Dendritic cell treated with granulocyte-macrophage colony-stimulating factor and Interleukin-4, amounts not matched to agents 40 ng/mL and 50 ng/mL, for 4 days (primary cell): ENCODE results near the gene TCF7.

ENCODE experiments used
- H3K27ac Mint-ChIP-seq: one replicate; pipeline ENCODE4 v1.8.0; 2022; ENCODE audit warnings: mild to moderate bottlenecking, mixed read lengths
- H3K27me3 Mint-ChIP-seq: one replicate; pipeline ENCODE4 v1.8.0; 2022; ENCODE audit warnings: mild to moderate bottlenecking, mixed read lengths
- H3K36me3 Mint-ChIP-seq: one replicate; pipeline ENCODE4 v1.8.0; 2022; ENCODE audit warnings: low read depth, mixed read lengths
- H3K4me1 Mint-ChIP-seq: one replicate; pipeline ENCODE4 v1.8.0; 2022; ENCODE audit warnings: low read depth, mixed read lengths
- H3K4me3 Mint-ChIP-seq: one replicate; pipeline ENCODE4 v1.8.0; 2022; ENCODE audit warnings: mild to moderate bottlenecking, moderate library complexity, mixed read lengths
- H3K9me3 Mint-ChIP-seq: one replicate; pipeline ENCODE4 v1.8.0; 2022; ENCODE audit warnings: mixed read lengths
- intact Hi-C: fragments of 100-400 bp; cut with micrococcal nuclease; formaldehyde crosslinking; loops from one replicate; pipeline ENCODE4 v1.15.0; 2022

TCF7 gene

DNA sequence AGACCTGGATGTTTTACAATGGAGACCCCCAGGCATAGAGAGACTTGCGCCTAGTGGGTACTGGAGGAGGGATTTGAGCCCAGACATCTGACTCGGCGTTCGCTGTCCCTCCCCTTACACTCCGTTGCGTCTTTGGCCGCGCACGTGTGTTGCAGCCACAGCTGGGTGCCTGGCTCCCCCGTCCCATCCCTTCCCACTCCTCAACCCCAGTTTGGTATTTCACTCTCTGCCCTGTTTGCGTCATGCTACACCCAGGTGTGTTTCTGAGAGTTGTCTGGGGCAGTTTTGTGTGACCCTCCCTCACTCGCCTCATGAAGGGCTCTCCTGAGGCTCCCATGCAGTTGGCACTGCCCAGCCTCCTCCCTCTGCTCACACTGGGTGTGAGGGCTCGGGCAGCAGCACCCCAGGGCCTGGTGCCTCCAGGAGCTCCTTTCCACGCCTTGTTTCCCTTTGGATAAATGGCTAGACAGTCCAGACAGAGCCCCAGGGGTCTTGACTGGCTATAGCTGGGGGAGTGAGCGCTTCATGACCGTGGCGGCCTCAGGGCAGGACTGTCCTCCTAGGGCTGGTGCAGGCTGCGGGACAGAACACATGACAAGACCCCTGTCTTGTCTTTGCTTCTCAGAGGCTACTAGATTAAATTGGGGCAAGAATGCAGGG, 13.6 kb downstream of the TCF7 start:
- intact Hi-C loops, result no loop called here
- H3K27ac Mint-ChIP-seq, result no peak overlapping the region
- no peak overlapping the region for H3K4me3 Mint-ChIP-seq
- no peaks in the 10 kb centered on the region for H3K9me3 Mint-ChIP-seq
- H3K36me3 Mint-ChIP-seq, result peaks cover 36% of the 10 kb centered on the region
- no peaks in the 10 kb centered on the region for H3K4me1 Mint-ChIP-seq
- no peaks in the 10 kb centered on the region for H3K27me3 Mint-ChIP-seq

DNA sequence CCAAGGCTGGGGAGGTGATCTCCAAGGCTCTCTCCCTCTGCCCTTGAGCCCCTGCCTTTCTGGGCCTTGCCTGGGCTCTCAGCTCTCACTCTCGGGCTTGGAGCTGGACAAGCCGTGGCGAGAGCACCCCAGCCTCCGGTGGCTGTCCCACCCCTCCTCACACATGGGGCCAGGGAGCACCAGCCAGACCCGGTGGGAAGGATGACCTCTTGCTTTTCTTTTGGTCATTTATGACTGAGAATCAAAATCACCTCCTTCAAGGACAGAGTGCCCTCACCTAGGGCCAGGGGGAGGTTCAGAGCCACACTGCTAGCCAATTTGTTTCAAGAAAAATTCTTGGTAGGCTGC, 14.1 kb downstream of the TCF7 start:
- intact Hi-C loops, result no loop called here
- Mint-ChIP-seq H3K27ac (no peak overlapping the region), H3K27me3 (no peaks in the 10 kb centered on the region), H3K9me3 (no peaks in the 10 kb centered on the region), H3K4me3 (no peak overlapping the region), H3K4me1 (no peaks in the 10 kb centered on the region), H3K36me3 (peaks cover 41% of the 10 kb centered on the region)

GRCh38 chr5:134129411-134130238, 15.1 kb downstream of the TCF7 start:
- Mint-ChIP-seq H3K9me3 (no peaks in the 10 kb centered on the region), H3K27ac (no peak overlapping the region), H3K36me3 (peaks cover 46% of the 10 kb centered on the region), H3K4me3 (no peak overlapping the region), H3K27me3 (no peaks in the 10 kb centered on the region), H3K4me1 (no peaks in the 10 kb centered on the region)
- intact Hi-C loops, result no loop called here

GRCh38 chr5:134130239-134130945, 15.9 kb downstream of the TCF7 start:
- Mint-ChIP-seq H3K36me3 (peaks cover 54% of the 10 kb centered on the region), H3K9me3 (no peaks in the 10 kb centered on the region), H3K4me1 (no peaks in the 10 kb centered on the region), H3K27me3 (no peaks in the 10 kb centered on the region), H3K4me3 (no peak overlapping the region), H3K27ac (no peak overlapping the region)
- intact Hi-C loops, result no loop called here

DNA sequence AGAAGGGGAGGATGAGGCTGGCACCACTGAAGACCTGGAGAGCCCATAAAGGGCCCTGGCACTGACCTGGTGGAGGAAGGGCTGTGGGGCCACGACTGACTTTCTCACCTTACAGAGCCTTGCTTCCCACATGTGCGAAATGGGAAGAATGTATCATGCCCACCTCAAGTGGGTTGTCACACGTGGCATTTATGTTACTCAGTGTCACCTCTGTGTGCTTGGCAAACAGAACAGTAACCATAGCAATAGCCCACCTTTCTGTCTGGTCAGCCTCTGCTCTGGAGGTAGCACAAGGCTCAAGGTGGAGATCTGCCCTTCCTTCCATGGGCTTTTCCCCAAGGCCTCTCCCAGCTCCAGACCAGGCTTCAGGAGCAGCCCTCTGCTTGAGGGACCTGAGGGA, 16.7 kb downstream of the TCF7 start:
- Mint-ChIP-seq H3K4me1 (no peaks in the 10 kb centered on the region), H3K4me3 (no peak overlapping the region), H3K36me3 (peaks cover 62% of the 10 kb centered on the region), H3K9me3 (no peaks in the 10 kb centered on the region), H3K27ac (peak overlapping the region; percentile 57), H3K27me3 (no peaks in the 10 kb centered on the region)
- intact Hi-C loops, result no loop called here

DNA sequence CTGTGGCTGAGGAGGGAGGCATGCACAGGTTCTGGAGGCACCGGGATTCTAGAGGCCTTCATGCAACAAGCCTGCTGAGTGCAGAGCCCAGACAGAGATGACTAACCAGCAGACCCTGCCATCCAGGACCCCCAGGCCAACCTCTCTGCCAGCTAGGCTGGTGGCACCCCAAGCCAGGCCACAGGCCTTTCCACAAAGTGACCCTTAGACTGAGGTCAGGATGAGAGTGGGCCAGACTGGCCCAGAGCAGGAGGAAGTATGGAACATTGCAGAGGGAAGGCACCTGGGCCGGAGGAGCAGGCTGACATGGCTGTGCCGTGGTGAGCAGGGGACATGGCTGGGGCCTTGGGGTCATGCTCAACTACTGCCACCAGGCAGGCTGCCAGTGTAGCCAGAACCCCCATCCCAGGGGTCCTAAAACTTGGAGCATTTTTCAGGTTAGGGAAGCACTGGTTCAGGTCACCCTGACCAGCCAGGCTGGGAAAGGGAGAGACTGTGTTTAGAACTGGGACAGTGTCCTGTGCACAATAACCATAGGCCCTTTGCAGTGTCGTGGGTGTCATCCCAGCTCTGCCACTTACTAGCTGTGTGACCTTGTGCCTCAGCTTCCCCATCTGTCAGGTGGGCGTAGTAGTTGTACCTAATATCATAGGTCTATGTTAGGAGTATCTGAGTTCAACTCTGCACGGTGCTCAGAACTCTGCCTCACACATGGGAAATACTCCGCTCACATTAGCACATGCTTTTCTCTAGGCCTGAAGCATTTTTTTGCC, 17.3 kb downstream of the TCF7 start:
- Mint-ChIP-seq H3K36me3 (peaks cover 68% of the 10 kb centered on the region), H3K27ac (peak overlapping the region; percentile 57), H3K4me1 (no peaks in the 10 kb centered on the region), H3K9me3 (no peaks in the 10 kb centered on the region), H3K27me3 (no peaks in the 10 kb centered on the region), H3K4me3 (no peak overlapping the region)
- intact Hi-C loops, result no loop called here

DNA sequence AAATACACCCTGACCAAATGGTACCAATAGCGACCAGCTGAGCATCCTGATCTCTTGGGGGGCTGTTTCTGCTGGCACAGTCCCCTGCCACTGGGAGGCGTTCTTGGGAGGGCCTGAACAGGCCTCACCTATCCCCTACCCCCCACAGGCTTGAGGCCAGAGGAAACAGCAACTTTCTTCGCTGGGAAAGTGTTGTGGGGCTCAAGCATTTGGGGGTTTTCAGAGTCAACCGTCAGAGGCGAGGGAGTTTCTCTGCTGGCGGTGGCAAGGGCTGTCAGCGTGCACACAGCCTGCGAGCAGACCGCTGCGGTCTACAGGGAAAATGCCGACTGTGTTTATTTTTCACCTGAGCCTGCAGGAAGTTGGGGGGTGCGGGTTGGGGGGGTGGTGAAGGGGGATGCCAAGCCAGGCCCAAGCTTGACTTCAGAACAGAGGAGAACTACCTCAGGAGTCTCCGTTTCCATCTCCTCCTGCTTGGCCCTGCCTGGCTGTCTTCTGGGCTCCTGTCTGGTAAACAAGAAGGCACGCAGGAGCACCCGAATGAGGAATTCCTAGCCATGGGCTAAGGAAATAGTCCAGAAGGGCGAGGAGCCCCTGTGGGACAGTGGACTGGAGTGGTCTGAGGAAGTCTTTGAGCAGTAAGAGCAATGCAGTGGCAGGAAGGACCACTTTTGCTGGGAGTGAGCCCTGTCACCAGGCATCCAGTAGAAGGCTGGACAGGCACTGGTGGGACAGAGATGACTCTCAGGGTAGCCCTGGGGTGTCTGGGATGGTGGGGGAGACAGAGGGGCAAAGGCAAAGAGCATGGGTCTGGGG, 18.1 kb downstream of the TCF7 start:
- H3K4me3 Mint-ChIP-seq, result no peak overlapping the region
- no peak overlapping the region for H3K27ac Mint-ChIP-seq
- H3K36me3 Mint-ChIP-seq, result peaks cover 72% of the 10 kb centered on the region
- intact Hi-C loops, result no loop called here
- H3K27me3 Mint-ChIP-seq, result no peaks in the 10 kb centered on the region
- peaks cover 3% of the 10 kb centered on the region for H3K4me1 Mint-ChIP-seq
- no peaks in the 10 kb centered on the region for H3K9me3 Mint-ChIP-seq

DNA sequence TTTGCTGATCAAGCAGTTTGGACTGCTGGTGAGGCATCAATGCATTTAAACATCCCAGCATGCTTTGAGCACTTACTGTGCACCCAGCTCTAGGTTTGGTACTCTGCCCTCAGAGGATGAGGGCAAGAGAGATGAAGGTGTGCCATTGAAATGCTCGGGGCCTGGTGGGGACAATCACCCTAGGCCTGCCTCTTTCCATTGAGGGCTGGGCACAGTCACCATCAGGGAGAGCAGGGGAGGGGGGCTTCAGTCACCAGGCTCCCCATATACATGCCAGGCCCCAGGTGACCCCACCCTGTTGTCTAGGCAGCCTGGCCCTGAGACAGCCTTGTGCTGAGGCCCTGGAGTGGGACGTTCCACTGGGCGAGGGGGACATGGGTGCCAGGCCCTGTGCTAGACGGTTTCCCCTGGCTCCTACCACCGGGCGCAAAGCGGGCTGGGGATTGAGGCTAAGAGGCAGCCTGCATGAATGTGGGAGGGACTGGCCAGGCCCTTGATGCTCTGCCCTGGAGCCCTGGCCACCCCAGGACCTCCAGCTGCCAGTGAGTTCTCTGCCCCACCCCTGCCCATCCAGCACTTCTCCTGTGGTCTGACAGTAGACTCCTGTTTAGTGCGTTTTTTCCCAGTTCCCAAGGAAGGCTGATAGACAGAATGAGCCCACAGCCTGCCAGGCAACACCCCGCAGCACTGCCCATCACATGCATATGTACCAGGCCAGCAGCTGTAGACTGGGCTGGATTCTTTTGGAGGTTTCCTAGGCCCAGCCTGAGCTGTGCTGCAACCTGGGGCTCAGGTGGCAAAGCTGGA, 18.9 kb downstream of the TCF7 start:
- Mint-ChIP-seq H3K4me1 (peaks cover 9% of the 10 kb centered on the region), H3K36me3 (peaks cover 72% of the 10 kb centered on the region), H3K27ac (no peak overlapping the region), H3K9me3 (no peaks in the 10 kb centered on the region), H3K27me3 (no peaks in the 10 kb centered on the region), H3K4me3 (no peak overlapping the region)
- intact Hi-C loops, result no loop called here

GRCh38 chr5:134133995-134134541, 19.6 kb downstream of the TCF7 start:
- Mint-ChIP-seq H3K27ac (no peak overlapping the region), H3K36me3 (peaks cover 69% of the 10 kb centered on the region), H3K4me3 (no peak overlapping the region), H3K27me3 (no peaks in the 10 kb centered on the region), H3K9me3 (no peaks in the 10 kb centered on the region), H3K4me1 (peaks cover 9% of the 10 kb centered on the region)
- intact Hi-C loops, result no loop called here

DNA sequence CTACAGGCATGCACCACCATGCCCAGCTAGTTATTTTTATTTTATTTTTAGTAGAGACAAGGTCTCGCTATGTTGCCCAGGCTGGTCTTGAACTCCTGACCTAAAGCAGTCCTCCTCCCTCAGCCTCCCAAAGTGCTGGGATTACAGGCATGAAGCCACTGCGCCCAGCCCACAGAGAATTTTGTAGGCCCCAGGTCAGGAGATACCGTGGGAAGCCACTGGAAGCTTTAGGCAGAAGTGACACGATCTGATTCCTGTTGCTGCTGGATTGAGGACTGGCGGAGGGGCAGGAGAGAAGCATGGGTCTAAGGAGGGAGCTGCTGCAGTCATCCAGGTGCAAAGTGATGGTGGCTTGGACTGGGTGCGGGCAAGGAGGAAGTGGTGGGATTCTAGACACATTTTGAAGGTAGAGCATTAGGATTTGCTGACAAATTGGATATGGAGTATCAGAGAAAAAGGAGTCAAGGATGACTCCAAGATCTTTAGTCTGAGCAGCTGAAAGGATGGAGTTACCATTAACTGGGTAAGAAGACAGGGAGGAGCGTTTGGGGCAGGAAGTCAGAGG, 20.7 kb downstream of the TCF7 start:
- H3K4me3 Mint-ChIP-seq, result no peak overlapping the region
- H3K36me3 Mint-ChIP-seq, result peaks cover 66% of the 10 kb centered on the region
- H3K9me3 Mint-ChIP-seq, result no peaks in the 10 kb centered on the region
- H3K27me3 Mint-ChIP-seq, result no peaks in the 10 kb centered on the region
- intact Hi-C loops, result no loop called here
- no peak overlapping the region for H3K27ac Mint-ChIP-seq
- H3K4me1 Mint-ChIP-seq, result peaks cover 9% of the 10 kb centered on the region

GRCh38 chr5:134136221-134136631, 21.7 kb downstream of the TCF7 start:
- no peak overlapping the region for H3K4me3 Mint-ChIP-seq
- H3K9me3 Mint-ChIP-seq, result no peaks in the 10 kb centered on the region
- no peaks in the 10 kb centered on the region for H3K27me3 Mint-ChIP-seq
- H3K4me1 Mint-ChIP-seq, result peaks cover 9% of the 10 kb centered on the region
- intact Hi-C loops, result no loop called here
- no peak overlapping the region for H3K27ac Mint-ChIP-seq
- peaks cover 66% of the 10 kb centered on the region for H3K36me3 Mint-ChIP-seq

GRCh38 chr5:134136771-134137170, 22.3 kb downstream of the TCF7 start:
- Mint-ChIP-seq H3K4me1 (peaks cover 9% of the 10 kb centered on the region), H3K27me3 (no peaks in the 10 kb centered on the region), H3K9me3 (no peaks in the 10 kb centered on the region), H3K36me3 (peaks cover 66% of the 10 kb centered on the region), H3K27ac (no peak overlapping the region), H3K4me3 (no peak overlapping the region)
- intact Hi-C loops, result no loop called here
